Activated naive CD8-positive, alpha-beta T cell treated with anti-CD3 and anti-CD28 coated beads, Interleukin-2, amount 10 ng/mL, durations not matched to agents 7 days and 5 days (primary cell): ENCODE measurements around the gene OCEL1. TPM values are rescaled to one million over a fixed set of nuclear protein-coding genes. Genes with fewer than 3 reads are reported as not detected.

Experiments used
- ATAC-seq: fragments of 150-1000 bp; cut with Tn5 transposase; one replicate; pipeline ENCODE4 v1.10.0; 2021; ENCODE audit warnings: low read depth, moderate library complexity
- POLR2A ChIA-PET: fragments of 350-600 bp; sonication (Branson Sonifier 250); formaldehyde crosslinking; loops from one replicate; lab custom pipeline; 2021; ENCODE audit warnings: antibody characterized with exemption; lab: Charles Lee
- DNase-seq: peaks from one replicate; pipeline ENCODE4 v3.0.0; 2021
- H3K27ac Mint-ChIP-seq: one replicate; pipeline ENCODE4 v1.8.0; 2022; ENCODE audit warnings: mild to moderate bottlenecking, mixed read lengths
- H3K27me3 Mint-ChIP-seq: one replicate; pipeline ENCODE4 v1.8.0; 2022; ENCODE audit warnings: mild to moderate bottlenecking, moderate library complexity, mixed read lengths
- H3K36me3 Mint-ChIP-seq: one replicate; pipeline ENCODE4 v1.8.0; 2021; ENCODE audit warnings: mild to moderate bottlenecking, mixed read lengths
- H3K4me1 Mint-ChIP-seq: one replicate; pipeline ENCODE4 v1.8.0; 2021; ENCODE audit warnings: mixed read lengths
- H3K4me3 Mint-ChIP-seq: one replicate; pipeline ENCODE4 v1.8.0; 2022; ENCODE audit warnings: mild to moderate bottlenecking, moderate library complexity, mixed read lengths
- H3K9me3 Mint-ChIP-seq: one replicate; pipeline ENCODE4 v1.8.0; 2021; ENCODE audit warnings: mixed read lengths
- total RNA-seq, 2 experiments: library from RNA; stranded (reverse); gene quantifications; one replicate each; pipeline ENCODE4 v1.2.3, GENCODE V29; 2021

OCEL1 gene
- total RNA-seq, 2 experiments from 2014 or later = 31.8 to 39.0 TPM

- ATAC-seq = peak; percentile 95
- no peaks in the 10 kb centered on the region for H3K27me3 Mint-ChIP-seq
- H3K36me3 Mint-ChIP-seq = peaks cover 24% of the 10 kb centered on the region
- POLR2A ChIA-PET = interaction anchor here (0.5 to 2.4 kb wide), 14 partner anchors 10 to 555 kb away, joined by 3 to 48 read pairs (median 7); partner anchors contain the start of genes BABAM1, OCEL1 and SMIM7
- peaks cover 13% of the 10 kb centered on the region for H3K4me1 Mint-ChIP-seq
- DNase-seq = peak; percentile 83
- peak within 1 kb of the TSS; percentile 99 for H3K27ac Mint-ChIP-seq
- H3K4me3 Mint-ChIP-seq = peak within 1 kb of the TSS; percentile 90
- H3K9me3 Mint-ChIP-seq = no peaks in the 10 kb centered on the region
Observed at GRCh38 chr19:17215127-17215971, 10.7 kb upstream of the OCEL1 start, which contains the start of gene USE1. Gene USE1, plus strand, starts transcription at chr19:17215357. Its CDS starts 49 bp downstream, at chr19:17215406.

- H3K4me1 Mint-ChIP-seq = peaks cover 13% of the 10 kb centered on the region
- POLR2A ChIA-PET = interaction anchor here (1.4 to 2.4 kb wide), 8 partner anchors 10 to 139 kb away, joined by 3 to 48 read pairs (median 10); partner anchors contain the start of gene OCEL1
- H3K4me3 Mint-ChIP-seq = peak overlapping the region; percentile 90
- H3K27ac Mint-ChIP-seq = peak overlapping the region; percentile 99
- ATAC-seq (no peak), DNase-seq (no peak)
- H3K9me3 Mint-ChIP-seq = no peaks in the 10 kb centered on the region
- H3K27me3 Mint-ChIP-seq = no peaks in the 10 kb centered on the region
- H3K36me3 Mint-ChIP-seq = peaks cover 26% of the 10 kb centered on the region
Observed at GRCh38 chr19:17216058-17216670, 9.9 kb upstream of the OCEL1 start.

GRCh38 chr19:17219286-17219685 lies 6.7 kb upstream of the OCEL1 start:
- no peak overlapping the region for H3K27ac Mint-ChIP-seq
- H3K4me1 Mint-ChIP-seq = peaks cover 12% of the 10 kb centered on the region
- no peak overlapping the region for H3K4me3 Mint-ChIP-seq
- no peaks in the 10 kb centered on the region for H3K27me3 Mint-ChIP-seq
- ATAC-seq (no peak), DNase-seq (no peak)
- H3K36me3 Mint-ChIP-seq = peaks cover 22% of the 10 kb centered on the region
- POLR2A ChIA-PET = interaction anchor here (1.0 kb wide), 1 partner anchor 14 kb away, joined by 3 read pairs; no protein-coding TSS in a partner anchor
- H3K9me3 Mint-ChIP-seq = no peaks in the 10 kb centered on the region

- DNase-seq (no peak), ATAC-seq (no peak)
- POLR2A ChIA-PET = interaction anchor here (0.7 kb wide), 1 partner anchor 144 kb away, joined by 4 read pairs; the partner anchor contains the start of gene MYO9B
Observed at GRCh38 chr19:17220207-17220758, 5.7 kb upstream of the OCEL1 start.

GRCh38 chr19:17225053-17225452 lies 973 bp upstream of the OCEL1 start:
- Mint-ChIP-seq H3K4me1 (peaks cover 7% of the 10 kb centered on the region), H3K27me3 (no peaks in the 10 kb centered on the region), H3K27ac (no peak overlapping the region), H3K36me3 (peaks cover 6% of the 10 kb centered on the region), H3K9me3 (no peaks in the 10 kb centered on the region), H3K4me3 (peak overlapping the region; percentile 57)
- ATAC-seq (no peak), DNase-seq (no peak)
- POLR2A ChIA-PET = interaction anchor here (1.0 to 3.1 kb wide), 5 partner anchors 10 to 149 kb away, joined by 3 to 48 read pairs (median 16); partner anchors contain the start of genes MYO9B and USE1

More at GRCh38 chr19:17220207-17220758, 5.7 kb upstream of the OCEL1 start:
- no peak overlapping the region for H3K27ac Mint-ChIP-seq
- H3K36me3 Mint-ChIP-seq = peaks cover 20% of the 10 kb centered on the region
- H3K9me3 Mint-ChIP-seq = no peaks in the 10 kb centered on the region
- H3K4me3 Mint-ChIP-seq = no peak overlapping the region
- H3K4me1 Mint-ChIP-seq = peaks cover 6% of the 10 kb centered on the region
- H3K27me3 Mint-ChIP-seq = no peaks in the 10 kb centered on the region

GRCh38 chr19:17227798-17228367 lies 1.9 kb downstream of the OCEL1 start:
- no peak for DNase-seq
- H3K9me3 Mint-ChIP-seq = no peaks in the 10 kb centered on the region
- H3K27me3 Mint-ChIP-seq = no peaks in the 10 kb centered on the region
- ATAC-seq = no peak
- POLR2A ChIA-PET = interaction anchor here (0.8 to 3.1 kb wide), 2 partner anchors 13 to 31 kb away, joined by 3 to 48 read pairs; partner anchors contain the start of gene USE1
- no peak overlapping the region for H3K27ac Mint-ChIP-seq
- H3K36me3 Mint-ChIP-seq = peaks cover 5% of the 10 kb centered on the region
- H3K4me3 Mint-ChIP-seq = no peak overlapping the region
- peaks cover 7% of the 10 kb centered on the region for H3K4me1 Mint-ChIP-seq

GRCh38 chr19:17229890-17230289 lies 3.9 kb downstream of the OCEL1 start:
- ATAC-seq = no peak
- Mint-ChIP-seq H3K9me3 (no peaks in the 10 kb centered on the region), H3K27me3 (no peaks in the 10 kb centered on the region), H3K4me1 (peaks cover 11% of the 10 kb centered on the region), H3K36me3 (peaks cover 6% of the 10 kb centered on the region), H3K27ac (no peak overlapping the region), H3K4me3 (no peak overlapping the region)
- POLR2A ChIA-PET = no interaction called here
- no peak for DNase-seq

- DNase-seq (no peak), ATAC-seq (no peak)
- Mint-ChIP-seq H3K4me3 (no peak overlapping the region), H3K9me3 (no peaks in the 10 kb centered on the region), H3K36me3 (peaks cover 6% of the 10 kb centered on the region), H3K27me3 (no peaks in the 10 kb centered on the region), H3K27ac (no peak overlapping the region), H3K4me1 (peaks cover 7% of the 10 kb centered on the region)
- POLR2A ChIA-PET = interaction anchor here (0.5 to 1.5 kb wide), 2 partner anchors 17 to 1339 kb away, joined by 3 to 7 read pairs; partner anchors contain the start of gene USE1
Observed at GRCh38 chr19:17232258-17232657, 6.2 kb downstream of the OCEL1 start.

GRCh38 chr19:17234911-17235299 lies 8.9 kb downstream of the OCEL1 start:
- Mint-ChIP-seq H3K4me1 (peaks cover 5% of the 10 kb centered on the region), H3K36me3 (peaks cover 3% of the 10 kb centered on the region), H3K27ac (peak overlapping the region; percentile 56), H3K4me3 (peak overlapping the region; percentile 81), H3K27me3 (no peaks in the 10 kb centered on the region), H3K9me3 (no peaks in the 10 kb centered on the region)
- ATAC-seq = peak; percentile 57
- POLR2A ChIA-PET = interaction anchor here (0.5 to 2.1 kb wide), 10 partner anchors 9 to 174 kb away, joined by 3 to 26 read pairs (median 7); partner anchors contain the start of genes ANKLE1, OCEL1 and USE1
- peak; percentile 80 for DNase-seq

- DNase-seq = peak; percentile 84
- H3K27ac Mint-ChIP-seq = peak overlapping the region; percentile 56
- H3K4me1 Mint-ChIP-seq = peaks cover 5% of the 10 kb centered on the region
- peaks cover 3% of the 10 kb centered on the region for H3K36me3 Mint-ChIP-seq
- POLR2A ChIA-PET = interaction anchor here (0.5 to 2.1 kb wide), 12 partner anchors 9 to 174 kb away, joined by 3 to 26 read pairs (median 5); partner anchors contain the start of genes OCEL1 and USE1
- H3K9me3 Mint-ChIP-seq = no peaks in the 10 kb centered on the region
- peak; percentile 94 for ATAC-seq
- no peaks in the 10 kb centered on the region for H3K27me3 Mint-ChIP-seq
- peak overlapping the region; percentile 81 for H3K4me3 Mint-ChIP-seq
Observed at GRCh38 chr19:17235300-17235970, 9.4 kb downstream of the OCEL1 start.

GRCh38 chr19:17235971-17236777 lies 10.1 kb downstream of the OCEL1 start:
- Mint-ChIP-seq H3K4me1 (peaks cover 5% of the 10 kb centered on the region), H3K9me3 (no peaks in the 10 kb centered on the region), H3K27ac (no peak overlapping the region), H3K4me3 (peak overlapping the region; percentile 55), H3K27me3 (peaks cover 5% of the 10 kb centered on the region), H3K36me3 (peaks cover 2% of the 10 kb centered on the region)
- peak; percentile 27 for ATAC-seq
- POLR2A ChIA-PET = interaction anchor here (0.7 to 2.1 kb wide), 10 partner anchors 10 to 159 kb away, joined by 3 to 26 read pairs (median 4); partner anchors contain the start of genes OCEL1 and USE1
- no peak for DNase-seq
